CD14-positive monocyte (primary cell): Measurements from ENCODE around the gene NPLOC4. TPM values are rescaled to one million over a fixed set of nuclear protein-coding genes. Genes with fewer than 3 reads are reported as not detected.

Source experiments
- DNase-seq, 3 donors: peaks; one replicate each; pipeline ENCODE4 v3.0.0-alpha.2; 2011 to 2022
- H2AFZ ChIP-seq: 2 replicates; pipeline ENCODE4 v1.6.0; 2012; ENCODE audit warnings: mild to moderate bottlenecking, low read depth, low read length, inconsistent platforms; ENCODE audit not compliant: insufficient read depth, poor library complexity, severe bottlenecking
- H3K27ac ChIP-seq, 2 donors: 1 replicate in 1 of 2; 2 replicates in 1 of 2; pipeline ENCODE4 v1.5.1; 2012 to 2013; ENCODE audit warnings: low read length in 2 of 2, control low read depth in 1 of 2, inconsistent platforms in 1 of 2, low read depth in 1 of 2, mild to moderate bottlenecking in 1 of 2
- H3K27me3 ChIP-seq, 2 donors: one replicate each; pipeline versions ENCODE4 v1.6.0 to v1.6.1; 2011 to 2013; ENCODE audit warnings: low read length in 2 of 2; ENCODE audit not compliant: control insufficient read depth in 2 of 2, insufficient read depth in 2 of 2
- H3K36me3 ChIP-seq, 2 donors: replicated peaks in 1 of 2; 1 replicate in 1 of 2; 2 replicates in 1 of 2; pipeline versions ENCODE4 v1.5.1 to v1.6.1; 2012 to 2013; ENCODE audit warnings: low read length in 2 of 2, control low read depth in 1 of 2, inconsistent platforms in 1 of 2, mild to moderate bottlenecking in 1 of 2; ENCODE audit not compliant: insufficient read depth in 2 of 2, control insufficient read depth in 1 of 2
- H3K4me1 ChIP-seq, 2 donors: 1 replicate in 1 of 2; 2 replicates in 1 of 2; pipeline versions ENCODE4 v1.5.1 to v1.6.1; 2012 to 2013; ENCODE audit warnings: low read length in 2 of 2, control low read depth in 1 of 2, inconsistent platforms in 1 of 2, mild to moderate bottlenecking in 1 of 2, moderate library complexity in 1 of 2; ENCODE audit not compliant: insufficient read depth in 2 of 2, control insufficient read depth in 1 of 2
- H3K4me2 ChIP-seq: replicated peaks from 2 replicates; pipeline ENCODE3; 2012; ENCODE audit warnings: low read length, moderate library complexity, mild to moderate bottlenecking; ENCODE audit not compliant: poor library complexity, severe bottlenecking; ENCODE audit errors: extremely low read depth
- H3K4me3 ChIP-seq, 3 experiments: fragments of 200-600 bp in 1 of 3; sonication (generic) in 1 of 3; replicated peaks in 1 of 3; 1 replicate in 2 of 3; 2 replicates in 1 of 3; pipeline ENCODE4 v1.5.1; 2011 to 2013; ENCODE audit warnings: low read length in 3 of 3, mild to moderate bottlenecking in 3 of 3, control low read depth in 2 of 3, low read depth in 2 of 3, inconsistent platforms in 1 of 3, moderate library complexity in 1 of 3
- H3K79me2 ChIP-seq: 2 replicates; pipeline ENCODE4 v1.6.0; 2012; ENCODE audit warnings: mild to moderate bottlenecking, control low read depth, inconsistent platforms, low read length, moderate library complexity; ENCODE audit not compliant: insufficient read depth
- H3K9ac ChIP-seq: 2 replicates; pipeline ENCODE4 v1.6.0; 2017; ENCODE audit warnings: low read length, mild to moderate bottlenecking; ENCODE audit not compliant: insufficient read depth, poor library complexity, severe bottlenecking
- H3K9me3 ChIP-seq, 2 donors: replicated peaks in 1 of 2; 1 replicate in 1 of 2; 2 replicates in 1 of 2; pipeline versions ENCODE4 v1.5.1 to v1.6.1; 2012 to 2013; ENCODE audit warnings: low read length in 2 of 2, control low read depth in 1 of 2; ENCODE audit not compliant: control insufficient read depth in 1 of 2, insufficient read depth in 1 of 2
- H4K20me1 ChIP-seq: 2 replicates; pipeline ENCODE4 v1.6.0; 2012; ENCODE audit warnings: mild to moderate bottlenecking, low read length, control low read depth, moderate library complexity; ENCODE audit not compliant: insufficient read depth
- H3K27ac Mint-ChIP-seq, 7 donors: one replicate each; pipeline ENCODE4 v1.8.0; 2020; ENCODE audit warnings: mild to moderate bottlenecking in 7 of 7, mixed read lengths in 7 of 7, moderate library complexity in 6 of 7, inconsistent platforms in 2 of 7
- H3K27me3 Mint-ChIP-seq, 3 donors: one replicate each; pipeline ENCODE4 v1.8.0; 2021 to 2022; ENCODE audit warnings: low read depth in 3 of 3, mild to moderate bottlenecking in 3 of 3, mixed read lengths in 3 of 3, moderate library complexity in 3 of 3, inconsistent platforms in 1 of 3
- H3K36me3 Mint-ChIP-seq, 2 donors: one replicate each; pipeline ENCODE4 v1.8.0; 2020; ENCODE audit warnings: mixed read lengths in 2 of 2, inconsistent platforms in 1 of 2, mild to moderate bottlenecking in 1 of 2
- H3K4me1 Mint-ChIP-seq: one replicate; pipeline ENCODE4 v1.8.0; 2020; ENCODE audit warnings: mild to moderate bottlenecking, mixed read lengths
- H3K4me3 Mint-ChIP-seq, 2 donors: one replicate each; pipeline ENCODE4 v1.8.0; 2020; ENCODE audit warnings: mild to moderate bottlenecking in 2 of 2, mixed read lengths in 2 of 2, moderate library complexity in 1 of 2
- H3K9me3 Mint-ChIP-seq, 7 donors: one replicate each; pipeline ENCODE4 v1.8.0; 2020 to 2022; ENCODE audit warnings: mixed read lengths in 7 of 7, mild to moderate bottlenecking in 6 of 7, moderate library complexity in 6 of 7, inconsistent platforms in 2 of 7
- CTCF ChIP-seq: fragments of 200-600 bp; IDR thresholded peaks from one replicate; pipeline ENCODE4 v1.8.0; 2022; ENCODE audit warnings: antibody characterized with exemption, mild to moderate bottlenecking
- WGBS: methylation state at CpG from one replicate; pipeline ENCODE4 v1.1.5; 2013; ENCODE audit warnings: missing lambda C conversion rate; ENCODE audit not compliant: insufficient coverage; 5-methylcytosine and 5-hydroxymethylcytosine counted together
- intact Hi-C, 2 donors: fragments of 100-400 bp; cut with micrococcal nuclease; formaldehyde crosslinking; loops; one replicate each; pipeline versions ENCODE4 v1.15.0 to v1.15.1; 2023
- polyA plus RNA-seq, 3 donors: library from polyadenylated mRNA; depleted of rRNA in 1 of 3; unstranded in 2 of 3; stranded (reverse) in 1 of 3; fragments of 300-500 nt in 2 of 3; fragments of >200 nt in 1 of 3; fragmentation: Illumina TruSeq in 2 of 3; gene quantifications; 1 replicate in 2 of 3; 2 replicates in 1 of 3; pipeline ENCODE4 v1.2.3, GENCODE V29; 2012 to 2021

NPLOC4 gene
- polyA plus RNA-seq, 3 donors = 92.1 to 112 (median 106) TPM

- Histone ChIP-seq H2AFZ (peak overlapping the region; percentile 97), H3K9ac (peak overlapping the region; percentile 70), H3K79me2 (no peaks in the 10 kb centered on the region), H3K4me3 (peak overlapping the region; percentile 33 to 78 (median 59)), H3K9me3 (peaks cover 7 to 16% of the 10 kb centered on the region in 2 donors), H3K4me1 (peaks cover 19 to 26% of the 10 kb centered on the region in 2 donors), H3K27me3 (peaks cover 6 to 16% of the 10 kb centered on the region in 2 donors), H3K4me2 (peak overlapping the region; percentile 86), H4K20me1 (no peaks in the 10 kb centered on the region), H3K27ac (peak overlapping the region in 1 of 2 donors; percentile 53), H3K36me3 (no peaks in the 10 kb centered on the region)
- Mint-ChIP-seq H3K9me3 (peaks cover 10 to 21% (median 18%) of the 10 kb centered on the region in 7 donors), H3K36me3 (peaks cover 2 to 6% of the 10 kb centered on the region in 2 donors), H3K27ac (peak overlapping the region in 5 of 7 donors; percentile 20 to 84 (median 37)), H3K27me3 (peaks cover 22 to 36% (median 30%) of the 10 kb centered on the region in 3 donors), H3K4me1 (peaks cover 21% of the 10 kb centered on the region), H3K4me3 (peak overlapping the region; percentile 89 to 98)
- TF ChIP-seq CTCF = no peak
- DNase-seq = peak in 1 of 3 donors; percentile 11
- intact Hi-C loops = no loop called here
- under 1% methylated on average over 23 of the region's 27 CpGs for WGBS
Observed at GRCh38 chr17:81652906-81653771, 16.2 kb upstream of the NPLOC4 start.

GRCh38 chr17:81651692-81652091, 14.8 kb upstream of the NPLOC4 start:
- 92% methylated on average over 7 of the region's 10 CpGs for WGBS
- H3K4me1 ChIP-seq = peaks cover 13 to 20% of the 10 kb centered on the region in 2 donors
- Mint-ChIP-seq H3K36me3 (peaks cover 2 to 6% of the 10 kb centered on the region in 2 donors), H3K27ac (peak overlapping the region in 1 of 7 donors; percentile 23), H3K4me3 (peak overlapping the region in 1 of 2 donors; percentile 9), H3K9me3 (peaks cover 10 to 26% (median 19%) of the 10 kb centered on the region in 7 donors), H3K27me3 (peaks cover 34 to 48% (median 45%) of the 10 kb centered on the region in 3 donors), H3K4me1 (peaks cover 14% of the 10 kb centered on the region)
- no peak for DNase-seq
- no peak overlapping the region for H3K4me3 ChIP-seq
- H3K9ac ChIP-seq = no peak overlapping the region
- peaks cover 13 to 16% of the 10 kb centered on the region in 2 donors for H3K9me3 ChIP-seq
- intact Hi-C loops = no loop called here
- no peak overlapping the region for H3K4me2 ChIP-seq
- H3K36me3 ChIP-seq = no peaks in the 10 kb centered on the region
- no peak overlapping the region for H2AFZ ChIP-seq
- no peak overlapping the region for H3K27ac ChIP-seq
- H4K20me1 ChIP-seq = no peaks in the 10 kb centered on the region
- TF ChIP-seq CTCF = no peak
- H3K27me3 ChIP-seq = peaks cover 11 to 28% of the 10 kb centered on the region in 2 donors
- no peaks in the 10 kb centered on the region for H3K79me2 ChIP-seq
